OCI-LY1 (cell line): ENCODE results near the gene IFITM10.

Source experiments
- H2AFZ ChIP-seq: fragments of 200-600 bp; sonication (generic), shearing (Covaris generic); 2 replicates; pipeline ENCODE4 v1.6.0; 2014; ENCODE audit warnings: antibody characterized with exemption, mild to moderate bottlenecking, low read length
- H3F3A ChIP-seq: fragments of 200-600 bp; sonication (generic), shearing (Covaris generic); 2 replicates; pipeline ENCODE4 v1.6.0; 2014; ENCODE audit warnings: mild to moderate bottlenecking, antibody characterized with exemption, low read length, moderate library complexity; ENCODE audit not compliant: insufficient read depth
- H3K27ac ChIP-seq: fragments of 200-600 bp; sonication (generic); 2 replicates; pipeline ENCODE4 v1.5.1; 2014; ENCODE audit warnings: low read length, mixed run types, mild to moderate bottlenecking, low read depth; ENCODE audit not compliant: poor library complexity, severe bottlenecking
- H3K27me3 ChIP-seq: fragments of 200-600 bp; sonication (generic); 2 replicates; pipeline ENCODE4 v1.6.0; 2014; ENCODE audit warnings: antibody characterized with exemption, mild to moderate bottlenecking, low read length, moderate library complexity; ENCODE audit not compliant: insufficient read depth
- H3K36me3 ChIP-seq: fragments of 200-600 bp; sonication (generic); 2 replicates; pipeline ENCODE4 v1.6.1; 2014; ENCODE audit warnings: mild to moderate bottlenecking, antibody characterized with exemption, low read length, moderate library complexity, mixed read lengths; ENCODE audit not compliant: insufficient read depth
- H3K4me1 ChIP-seq: fragments of 200-600 bp; sonication (generic); 2 replicates; pipeline ENCODE4 v1.5.1; 2014; ENCODE audit warnings: mild to moderate bottlenecking, low read length, moderate library complexity; ENCODE audit not compliant: insufficient read depth, severe bottlenecking
- H3K4me2 ChIP-seq: fragments of 200-600 bp; sonication (generic), shearing (Covaris generic); 2 replicates; pipeline ENCODE4 v1.6.1; 2014; ENCODE audit warnings: low read length
- H3K4me3 ChIP-seq: fragments of 200-600 bp; sonication (generic); 2 replicates; pipeline ENCODE4 v1.5.1; 2014; ENCODE audit warnings: low read length, low read depth, mild to moderate bottlenecking, mixed read lengths; ENCODE audit not compliant: poor library complexity, severe bottlenecking
- H3K79me2 ChIP-seq: fragments of 200-600 bp; shearing (Covaris generic); 2 replicates; pipeline ENCODE4 v1.6.1; 2016; ENCODE audit warnings: mixed run types, low read length, mixed read lengths; ENCODE audit not compliant: insufficient read depth
- H3K9ac ChIP-seq: fragments of 200-600 bp; sonication (generic), shearing (Covaris generic); 2 replicates; pipeline ENCODE4 v1.6.1; 2014; ENCODE audit warnings: mild to moderate bottlenecking, low read length, mixed read lengths
- H3K9me2 ChIP-seq: fragments of 200-600 bp; sonication (generic), shearing (Covaris generic); 2 replicates; pipeline ENCODE4 v1.6.1; 2014; ENCODE audit warnings: low read depth, mild to moderate bottlenecking, low read length, mixed read lengths
- H3K9me3 ChIP-seq: fragments of 200-600 bp; shearing (Covaris generic); 2 replicates; pipeline ENCODE4 v1.6.1; 2014; ENCODE audit warnings: low read length, mixed read lengths
- H4K20me1 ChIP-seq: fragments of 200-600 bp; sonication (generic), shearing (Covaris generic); 2 replicates; pipeline ENCODE4 v1.6.0; 2016; ENCODE audit warnings: mild to moderate bottlenecking, low read length; ENCODE audit not compliant: insufficient read depth
- EZH2 ChIP-seq: fragments of 200-600 bp; sonication (generic), shearing (Covaris generic); IDR thresholded peaks from 2 replicates; pipeline ENCODE4 v1.8.0; 2017; ENCODE audit warnings: borderline replicate concordance, mixed run types, mild to moderate bottlenecking, antibody characterized with exemption, low read length, moderate library complexity, mixed read lengths
- TF ChIP-seq, protein P1 (sequence below): fragments of 200-600 bp; sonication (generic), shearing (Covaris generic); IDR thresholded peaks from 2 replicates; pipeline ENCODE4 v1.5.1; 2017; ENCODE audit warnings: mild to moderate bottlenecking, antibody characterized with exemption, low read length, moderate library complexity, mixed read lengths

The IFITM10 gene

DNA sequence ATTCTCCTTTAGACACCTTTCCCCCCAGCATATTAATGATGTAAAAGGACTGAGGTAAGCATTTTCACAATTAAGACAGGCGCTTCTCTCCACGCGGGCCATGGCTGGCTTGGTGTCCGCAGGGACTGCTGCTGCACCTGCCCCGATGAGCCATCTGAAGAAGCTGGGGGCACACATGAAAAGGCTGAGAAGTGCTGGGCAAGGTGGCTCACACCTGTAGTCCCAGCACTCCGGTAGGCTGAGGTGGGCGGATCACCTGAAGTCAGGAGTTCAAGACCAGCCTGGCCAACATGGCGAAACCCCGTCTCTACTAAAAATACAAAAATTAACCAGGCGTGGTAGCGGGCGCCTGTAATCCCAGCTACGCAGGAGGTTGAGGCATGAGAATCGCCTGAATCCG, 32.1 kb downstream of the IFITM10 start:
- Histone ChIP-seq H3K4me2 (no peak overlapping the region), H3K9ac (no peak overlapping the region), H3K4me1 (no peaks in the 10 kb centered on the region), H2AFZ (no peak overlapping the region), H4K20me1 (no peaks in the 10 kb centered on the region), H3K36me3 (no peaks in the 10 kb centered on the region), H3K9me3 (no peaks in the 10 kb centered on the region), H3K27ac (no peak overlapping the region), H3F3A (no peaks in the 10 kb centered on the region), H3K4me3 (no peak overlapping the region), H3K9me2 (no peaks in the 10 kb centered on the region), H3K27me3 (no peaks in the 10 kb centered on the region), H3K79me2 (no peaks in the 10 kb centered on the region)
- TF ChIP-seq, protein P1, sequence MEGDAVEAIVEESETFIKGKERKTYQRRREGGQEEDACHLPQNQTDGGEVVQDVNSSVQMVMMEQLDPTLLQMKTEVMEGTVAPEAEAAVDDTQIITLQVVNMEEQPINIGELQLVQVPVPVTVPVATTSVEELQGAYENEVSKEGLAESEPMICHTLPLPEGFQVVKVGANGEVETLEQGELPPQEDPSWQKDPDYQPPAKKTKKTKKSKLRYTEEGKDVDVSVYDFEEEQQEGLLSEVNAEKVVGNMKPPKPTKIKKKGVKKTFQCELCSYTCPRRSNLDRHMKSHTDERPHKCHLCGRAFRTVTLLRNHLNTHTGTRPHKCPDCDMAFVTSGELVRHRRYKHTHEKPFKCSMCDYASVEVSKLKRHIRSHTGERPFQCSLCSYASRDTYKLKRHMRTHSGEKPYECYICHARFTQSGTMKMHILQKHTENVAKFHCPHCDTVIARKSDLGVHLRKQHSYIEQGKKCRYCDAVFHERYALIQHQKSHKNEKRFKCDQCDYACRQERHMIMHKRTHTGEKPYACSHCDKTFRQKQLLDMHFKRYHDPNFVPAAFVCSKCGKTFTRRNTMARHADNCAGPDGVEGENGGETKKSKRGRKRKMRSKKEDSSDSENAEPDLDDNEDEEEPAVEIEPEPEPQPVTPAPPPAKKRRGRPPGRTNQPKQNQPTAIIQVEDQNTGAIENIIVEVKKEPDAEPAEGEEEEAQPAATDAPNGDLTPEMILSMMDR, result no peak
- TF ChIP-seq EZH2, result no peak

DNA sequence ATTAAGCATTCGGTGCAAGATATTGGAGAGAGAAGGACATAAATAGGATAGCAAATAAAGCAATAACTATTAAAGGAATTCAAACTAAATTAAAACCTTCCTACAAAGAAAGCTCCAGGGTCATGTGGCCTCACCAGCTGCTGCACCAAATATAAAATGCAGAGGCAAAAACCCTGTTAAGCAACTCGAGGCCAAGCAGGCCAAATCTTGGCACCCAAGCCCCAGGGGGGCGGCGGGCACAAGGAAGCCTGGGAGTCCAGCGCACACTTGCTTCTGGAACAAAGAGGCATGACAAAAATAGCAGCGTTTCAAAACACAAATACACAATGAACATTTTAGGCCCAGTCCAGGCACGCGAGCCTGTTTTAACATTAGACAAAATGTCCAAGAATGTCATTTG, 32.6 kb downstream of the IFITM10 start:
- Histone ChIP-seq H3K9ac (no peak overlapping the region), H3K9me2 (no peaks in the 10 kb centered on the region), H3K79me2 (no peaks in the 10 kb centered on the region), H3K9me3 (no peaks in the 10 kb centered on the region), H3K4me2 (no peak overlapping the region), H2AFZ (no peak overlapping the region), H3K27me3 (no peaks in the 10 kb centered on the region), H3K4me3 (no peak overlapping the region), H3K4me1 (no peaks in the 10 kb centered on the region), H3K27ac (no peak overlapping the region), H4K20me1 (no peaks in the 10 kb centered on the region), H3K36me3 (no peaks in the 10 kb centered on the region), H3F3A (no peaks in the 10 kb centered on the region)
- TF ChIP-seq EZH2, result no peak
- TF ChIP-seq, protein P1, result no peak

DNA sequence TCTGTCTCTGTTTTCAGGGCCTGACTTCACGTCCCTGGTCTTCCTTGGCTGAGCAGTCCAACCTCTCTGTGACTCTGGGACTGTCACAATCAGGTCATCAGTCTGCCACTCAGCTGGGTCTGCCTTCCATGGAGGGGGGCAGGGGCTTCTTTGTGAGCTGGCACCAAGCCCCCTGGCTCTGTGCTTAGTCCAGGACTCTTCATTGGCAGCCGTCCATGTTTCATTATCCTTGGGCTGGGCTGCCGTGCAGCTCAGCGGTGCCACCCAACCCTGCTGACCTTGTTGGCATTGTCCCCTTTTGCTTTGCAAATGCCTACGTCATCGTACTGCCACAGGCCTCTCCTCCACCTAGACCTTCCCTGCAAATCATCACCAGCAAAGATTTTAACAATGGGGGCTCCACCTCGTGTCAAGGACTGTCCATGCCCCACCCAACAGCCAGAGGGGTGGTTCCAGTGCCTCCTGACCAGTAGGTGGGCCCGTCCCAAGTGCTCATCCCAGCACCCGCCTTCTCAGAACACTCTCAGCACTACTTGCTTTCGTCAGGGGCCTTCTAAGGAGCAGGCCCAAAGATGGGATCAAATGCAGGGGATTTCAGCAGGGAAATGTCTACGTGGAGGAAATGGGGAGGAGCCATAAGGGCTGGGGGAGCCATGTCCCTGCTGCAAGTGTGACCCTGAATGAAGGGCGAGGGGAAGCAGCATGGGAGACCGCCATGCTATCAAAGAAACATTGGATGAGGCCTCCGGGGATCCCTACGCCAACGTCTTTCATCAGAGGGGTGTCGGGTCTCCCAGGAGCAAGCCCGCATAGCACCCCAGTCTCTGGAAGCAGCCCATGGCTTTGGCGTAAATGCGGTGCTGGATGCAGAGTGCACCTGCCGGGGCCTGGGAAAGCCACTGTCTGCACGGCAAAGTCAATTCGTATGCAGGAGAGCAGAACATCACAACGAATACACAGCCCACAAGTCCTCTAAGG, 35.2 kb downstream of the IFITM10 start:
- Histone ChIP-seq H3K4me1 (no peaks in the 10 kb centered on the region), H3K9me2 (no peaks in the 10 kb centered on the region), H3K36me3 (no peaks in the 10 kb centered on the region), H4K20me1 (no peaks in the 10 kb centered on the region), H3K9ac (no peak overlapping the region), H3K4me3 (no peak overlapping the region), H3K4me2 (no peak overlapping the region), H3K27ac (no peak overlapping the region), H3K79me2 (no peaks in the 10 kb centered on the region), H3F3A (no peaks in the 10 kb centered on the region), H3K27me3 (0 out of 2 replicates have a peak, but pooled peaks cover 5% of the 10 kb centered on the region), H3K9me3 (no peaks in the 10 kb centered on the region), H2AFZ (no peak overlapping the region)
- TF ChIP-seq EZH2, result no peak
- TF ChIP-seq, protein P1, result no peak
